K562 (cell line): ENCODE measurements around the gene SLC5A3. TPM values are rescaled to one million over a fixed set of nuclear protein-coding genes. Genes with fewer than 3 reads are reported as not detected.

Experiments
- ATAC-seq: fragments of 200-7000 bp; cut with Tn5 transposase; 3 replicates; pipeline ENCODE4 v1.9.1; 2020; ENCODE audit warnings: moderate library complexity
- BruUV-seq: library from RNA; stranded (reverse); fragments of 400-500 nt; replicated peaks from 2 replicates; lab custom pipeline; 2021; lab: Mats Ljungman, UMichigan
- CTCF ChIA-PET: fragments of 300-600 bp; formaldehyde crosslinking; extraction: SDS; loops from one replicate; lab custom pipeline; 2021; ENCODE audit warnings: low intra/inter-chr PET ratio; lab: Yijun Ruan, JAX
- POLR2A ChIA-PET: fragments of 300-600, 350-650 bp; sonication (Branson Sonifier 250); formaldehyde crosslinking; extraction: SDS; loops from one replicate; lab custom pipeline; 2021; ENCODE audit warnings: antibody characterized with exemption, inconsistent platforms; lab: Yijun Ruan, JAX
- DNase-seq, 4 experiments: peaks; one replicate each; pipeline versions ENCODE4 v3.0.0 to v3.0.0-alpha.2; 2011 to 2018; ENCODE audit warnings: low spot score in 3 of 4, mixed read lengths in 3 of 4; ENCODE audit errors: extremely low read depth in 1 of 4
- FAIRE-seq: peaks from 2 replicates; lab custom pipeline; 2011; peaks lifted over from hg19 to GRCh38; lab: Jason Lieb, UNC
- H2AFZ ChIP-seq: 2 replicates; pipeline ENCODE4 v1.6.0; 2011; ENCODE audit warnings: low read depth, low read length, control low read depth, inconsistent platforms
- H3K27ac ChIP-seq: fragments of 200-600 bp; 3 replicates; pipeline ENCODE4 v1.8.0; 2011; ENCODE audit warnings: low read depth, mild to moderate bottlenecking, control low read depth, inconsistent platforms, low read length, moderate library complexity, mixed read lengths; ENCODE audit errors: extremely low read depth
- H3K27me3 ChIP-seq, 2 experiments: fragments of 300-600 bp in 1 of 2; 2 replicates in 1 of 2; 3 replicates in 1 of 2; pipeline versions ENCODE4 v1.6.0 to v1.8.0; 2011; ENCODE audit warnings: inconsistent platforms in 2 of 2, low read length in 2 of 2, mild to moderate bottlenecking in 1 of 2, mixed read lengths in 1 of 2, moderate library complexity in 1 of 2; ENCODE audit not compliant: control insufficient read depth in 2 of 2, insufficient read depth in 2 of 2
- H3K36me3 ChIP-seq: fragments of 300-600 bp; 3 replicates; pipeline ENCODE4 v1.8.0; 2011; ENCODE audit warnings: mild to moderate bottlenecking, low read length, inconsistent platforms; ENCODE audit not compliant: control insufficient read depth, insufficient read depth
- H3K4me1 ChIP-seq, 2 experiments: fragments of 200-600 bp in 1 of 2; replicated peaks in 1 of 2; 2 replicates in 1 of 2; 3 replicates in 1 of 2; pipeline versions ENCODE4 v1.5.1 to v1.8.0; 2011; ENCODE audit warnings: inconsistent platforms in 2 of 2, low read length in 2 of 2, mild to moderate bottlenecking in 1 of 2, mixed read lengths in 1 of 2, moderate library complexity in 1 of 2; ENCODE audit not compliant: control insufficient read depth in 2 of 2, insufficient read depth in 2 of 2
- H3K4me2 ChIP-seq: 2 replicates; pipeline ENCODE4 v1.6.1; 2011; ENCODE audit warnings: low read length, control low read depth, inconsistent platforms, mixed read lengths; ENCODE audit not compliant: insufficient read depth
- H3K4me3 ChIP-seq: fragments of 200-600 bp; sonication (generic), shearing (Covaris generic); 2 replicates; pipeline ENCODE4 v1.5.1; 2016; ENCODE audit warnings: control low read depth, inconsistent platforms
- H3K79me2 ChIP-seq: fragments of 200-600 bp; 3 replicates; pipeline ENCODE4 v1.8.0; 2011; ENCODE audit warnings: low read length, inconsistent platforms; ENCODE audit not compliant: control insufficient read depth, insufficient read depth
- H3K9ac ChIP-seq, 2 experiments: 2 replicates each; pipeline versions ENCODE4 v1.6.0 to v1.6.1; 2011; ENCODE audit warnings: low read depth in 2 of 2, low read length in 2 of 2, control low read depth in 1 of 2, inconsistent platforms in 1 of 2, mild to moderate bottlenecking in 1 of 2, mixed read lengths in 1 of 2; ENCODE audit not compliant: insufficient read depth in 1 of 2
- H3K9me1 ChIP-seq: one replicate; pipeline ENCODE4 v1.6.0; 2011; ENCODE audit warnings: inconsistent platforms, mild to moderate bottlenecking, low read length, moderate library complexity; ENCODE audit not compliant: control insufficient read depth, insufficient read depth
- H3K9me3 ChIP-seq: replicated peaks from 2 replicates; pipeline ENCODE4 v1.5.1; 2011; ENCODE audit warnings: low read depth, low read length, inconsistent platforms; ENCODE audit not compliant: control insufficient read depth, insufficient read depth
- H4K20me1 ChIP-seq: replicated peaks from 2 replicates; pipeline ENCODE4 v1.6.1; 2011; ENCODE audit warnings: low read length, inconsistent platforms, mixed read lengths; ENCODE audit not compliant: control insufficient read depth, insufficient read depth
- CBFA2T3 ChIP-seq: fragments of 450-650 bp; IDR thresholded peaks from 2 replicates; pipeline ENCODE4 v1.6.1; 2017
- DACH1 ChIP-seq: fragments of 450-650 bp; IDR thresholded peaks from 2 replicates; pipeline ENCODE4 v1.6.1; 2018; ENCODE audit not compliant: partially characterized antibody
- EGR1 ChIP-seq: fragments of 450-650 bp; conservative IDR thresholded peaks from 2 replicates; pipeline ENCODE4 v1.6.1; 2017; ENCODE audit warnings: mild to moderate bottlenecking
- FOSL1 ChIP-seq: fragments of 200-800 bp; sonication (Bioruptor generic); conservative IDR thresholded peaks from 2 replicates; pipeline ENCODE4 v1.6.1; 2016; ENCODE audit warnings: missing genetic modification characterization, missing compliant biosample characterization
- JUND ChIP-seq, 2 experiments: IDR thresholded peaks; 2 replicates in 1 of 2; 3 replicates in 1 of 2; pipeline ENCODE4 v1.6.1; 2011; ENCODE audit warnings: borderline replicate concordance in 2 of 2, low read depth in 2 of 2, low read length in 2 of 2, improper control_type of control experiment in 1 of 2, missing biosample characterization in 1 of 2, missing genetic modification characterization in 1 of 2, missing genetic modification reagents in 1 of 2
- MAZ ChIP-seq, 2 experiments: fragments of 450-650 bp in 1 of 2; sonication (generic) in 1 of 2; formaldehyde crosslinking; IDR thresholded peaks in 1 of 2; conservative IDR thresholded peaks in 1 of 2; 2 replicates each; pipeline versions ENCODE4 v1.4.0 to v1.5.0; 2020; ENCODE audit warnings: mild to moderate bottlenecking in 1 of 2, missing genetic modification reagents in 1 of 2
- MIER1 ChIP-seq: fragments of 450-650 bp; IDR thresholded peaks from 2 replicates; pipeline ENCODE4 v1.6.1; 2016; ENCODE audit warnings: antibody characterized with exemption, mild to moderate bottlenecking, low read depth
- PTTG1 ChIP-seq: fragments of 450-650 bp; IDR thresholded peaks from 2 replicates; pipeline ENCODE4 v1.6.1; 2016; ENCODE audit warnings: low read depth, mild to moderate bottlenecking, missing genetic modification characterization, missing compliant biosample characterization
- RBM34 ChIP-seq: fragments of 200-400 bp; formaldehyde crosslinking; IDR thresholded peaks from 2 replicates; pipeline ENCODE4 v1.6.1; 2018; ENCODE audit warnings: low read length, borderline replicate concordance; ENCODE audit not compliant: insufficient read depth
- RCOR1 ChIP-seq, 2 experiments: IDR thresholded peaks; 2 replicates each; pipeline ENCODE4 v1.6.1; 2012; ENCODE audit warnings: low read depth in 2 of 2, low read length in 2 of 2, borderline replicate concordance in 1 of 2, improper control_type of control experiment in 1 of 2
- SIN3A ChIP-seq, 2 experiments: fragments of 150-350 bp in 1 of 2; IDR thresholded peaks; 2 replicates each; pipeline ENCODE4 v1.6.1; 2011 to 2016; ENCODE audit warnings: borderline replicate concordance in 2 of 2, low read depth in 2 of 2, low read length in 2 of 2, mild to moderate bottlenecking in 2 of 2, moderate library complexity in 2 of 2; ENCODE audit not compliant: control insufficient read depth in 1 of 2
- SREBF2 ChIP-seq: sonication (generic); formaldehyde crosslinking; IDR thresholded peaks from 2 replicates; pipeline ENCODE4 v1.4.0; 2020; ENCODE audit warnings: mild to moderate bottlenecking, missing genetic modification reagents
- STAG1 ChIP-seq: sonication (generic); formaldehyde crosslinking; IDR thresholded peaks from 2 replicates; pipeline ENCODE4 v1.5.0; 2020; ENCODE audit warnings: missing genetic modification reagents, borderline replicate concordance
- STAT5A ChIP-seq: IDR thresholded peaks from 2 replicates; pipeline ENCODE4 v1.6.1; 2012; ENCODE audit warnings: low read length, inconsistent platforms, borderline replicate concordance
- ZNF212 ChIP-seq: fragments of 450-650 bp; formaldehyde crosslinking; IDR thresholded peaks from 2 replicates; pipeline ENCODE4 v1.4.0; 2020; ENCODE audit warnings: mild to moderate bottlenecking
- ZNF263 ChIP-seq: sonication (generic); formaldehyde crosslinking; IDR thresholded peaks from 2 replicates; pipeline ENCODE4 v1.8.0; 2022; ENCODE audit warnings: mild to moderate bottlenecking, missing genetic modification reagents, borderline replicate concordance
- ZZZ3 ChIP-seq: fragments of 450-650 bp; IDR thresholded peaks from 2 replicates; pipeline ENCODE4 v1.6.1; 2016; ENCODE audit warnings: antibody characterized with exemption, mild to moderate bottlenecking, moderate library complexity
- WGBS: fragments of 100-300 bp; shearing (Covaris generic); methylation state at CpG from one replicate; pipeline ENCODE4 v1.1.6; 2016; ENCODE audit warnings: low coverage, mixed read lengths; ENCODE audit not compliant: insufficient coverage; ENCODE audit errors: missing lambda C conversion rate; 5-methylcytosine and 5-hydroxymethylcytosine counted together
- in situ Hi-C: fragments of 300-500 bp; cut with MboI; formaldehyde crosslinking; loops from 4 replicates; pipeline ENCODE4 v1.15.0; 2018; ENCODE audit warnings: inconsistent platforms, mixed read lengths
- intact Hi-C: fragments of 100-400 bp; cut with micrococcal nuclease; formaldehyde crosslinking; loops from 2 replicates; pipeline ENCODE4 v1.14.2; 2022
- polyA plus RNA-seq, 8 experiments: library from polyadenylated mRNA; depleted of rRNA in 4 of 8; stranded (reverse) in 5 of 8; unstranded in 3 of 8; fragments of >200 nt; fragmentation: Nextera tagmentation in 2 of 8; fragmentation: Illumina TruSeq in 1 of 8; extraction: Ambion mirVana in 2 of 8; extraction: Trizol in 1 of 8; gene quantifications; 2 replicates each; pipeline versions ENCODE4 v1.2.1 to v1.2.3, GENCODE V29; 2011 to 2014; ENCODE audit warnings: inconsistent platforms in 1 of 8, missing spikeins in 1 of 8
- total RNA-seq, 7 experiments: library from RNA; depleted of rRNA in 6 of 7; stranded (reverse); fragments of >200 nt in 6 of 7; fragmentation: Illumina TruSeq in 2 of 7; extraction: Trizol in 2 of 7; gene quantifications; 2 replicates each; pipeline versions ENCODE4 v1.2.1 to v1.2.3, GENCODE V29; 2011 to 2021; ENCODE audit warnings: low replicate concordance in 1 of 7
- TF ChIP-seq, protein P1 (sequence below), 2 experiments: fragments of 450-650 bp in 1 of 2; sonication (generic) in 1 of 2; formaldehyde crosslinking in 1 of 2; IDR thresholded peaks in 1 of 2; conservative IDR thresholded peaks in 1 of 2; 2 replicates each; pipeline versions ENCODE4 v1.6.1 to v1.8.1; 2016 to 2023; ENCODE audit warnings: mild to moderate bottlenecking in 2 of 2, moderate library complexity in 2 of 2, inconsistent platforms in 1 of 2, missing genetic modification reagents in 1 of 2

SLC5A3 gene
- total and polyA plus RNA-seq, 9 of the 15 experiments (the other 6 are each of a cell fraction or from before 2014, with no cell fraction given) = 2.9 to 20.6 (median 9.0) TPM

DNA sequence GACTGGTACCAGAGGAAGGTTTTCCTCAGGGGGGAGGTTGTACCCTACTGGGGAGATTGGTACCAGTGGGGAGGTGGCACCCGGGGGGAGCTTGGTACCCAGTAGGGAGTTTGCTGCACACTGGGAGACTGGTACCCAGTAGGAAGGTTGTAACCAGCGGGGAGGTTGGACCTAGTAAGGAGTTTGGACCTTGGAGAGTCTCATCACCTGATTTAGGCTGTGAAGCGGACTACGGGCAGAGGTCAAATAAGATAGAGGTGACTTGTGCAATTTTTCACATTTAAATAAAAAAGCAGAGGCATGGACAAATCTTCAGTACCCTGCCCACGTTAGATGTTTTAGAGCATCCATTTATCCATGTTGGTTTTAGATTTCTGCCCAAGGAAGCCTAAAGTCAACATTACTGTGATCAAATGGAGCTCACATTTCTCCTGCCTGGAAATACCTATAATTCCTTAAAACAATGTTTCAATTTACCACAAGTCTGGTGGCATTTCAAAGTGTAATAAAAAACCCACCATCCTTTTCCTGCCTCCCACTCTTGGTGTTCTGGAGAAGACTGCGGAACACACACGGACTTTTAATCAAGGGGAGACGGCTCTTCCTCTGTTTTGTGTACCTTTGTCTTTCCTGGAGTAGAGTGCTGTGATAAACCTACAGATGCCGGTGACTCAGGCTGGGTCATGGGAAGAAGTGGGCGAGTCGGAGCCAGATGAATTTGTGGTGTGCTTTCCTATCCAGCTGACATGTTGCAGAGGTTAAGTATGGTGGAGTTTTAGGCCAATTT is 36.2 kb upstream of the SLC5A3 start:
- Histone ChIP-seq H3K36me3 (no peaks in the 10 kb centered on the region), H3K4me2 (no peak overlapping the region), H3K9me3 (no peaks in the 10 kb centered on the region), H3K4me3 (no peak overlapping the region), H3K9me1 (no peaks in the 10 kb centered on the region), H2AFZ (0 out of 2 replicates have a peak overlapping the region, but pooled peaks have one; percentile 3), H3K27me3 (peaks cover 8 to 21% of the 10 kb centered on the region in 2 experiments; a peak in 4 of 5 replicates), H3K4me1 (no peaks in the 10 kb centered on the region; a peak in 1 of 5 replicates), H4K20me1 (no peaks in the 10 kb centered on the region), H3K9ac (no peak overlapping the region), H3K27ac (no peak overlapping the region), H3K79me2 (no peaks in the 10 kb centered on the region)
- ATAC-seq (no peak), DNase-seq (peak in 2 of 4 experiments; percentile 29 to 41), FAIRE-seq (peak; percentile 32)
- 11% methylated on average over 11 of the region's 11 CpGs for WGBS
- CTCF ChIA-PET = no interaction called here
- in situ Hi-C loops (no loop called here), intact Hi-C loops (no loop called here)
- no TSS peak for BruUV-seq
- POLR2A ChIA-PET = interaction anchor here (0.5 kb wide), 1 partner anchor 166 kb away, joined by 3 read pairs; no protein-coding TSS in a partner anchor
- TF ChIP-seq EGR1 (peak; percentile 66), JUND (IDR thresholded peaks at IDR 0.05; ENCODE audit: borderline replicate concordance, low read depth, low read length) (0 out of 2 replicates have a peak, but pooled peaks have one; percentile 29), JUND (tag; IDR thresholded peaks at IDR 0.05; ENCODE audit: borderline replicate concordance, low read depth, low read length) (peak; percentile 19; the same call in 1 of the 3 replicates), DACH1 (no peak), SREBF2 (CRISPR knock-in tag) (no peak), SIN3A (IDR thresholded peaks at IDR 0.05; ENCODE audit: borderline replicate concordance in 2 of 2, control insufficient read depth in 1 of 2, low read depth in 2 of 2, low read length in 2 of 2) (no peak), STAG1 (CRISPR knock-in tag) (no peak), ZZZ3 (no peak), CBFA2T3 (peak; percentile 20), MIER1 (no peak), MAZ (CRISPR knock-in tag; conservative IDR thresholded peaks at IDR 0.05 in 1 of 2, IDR thresholded peaks at IDR 0.05 in 1 of 2) (no peak), ZNF212 (no peak), ZNF263 (no peak), RBM34 (no peak), RCOR1 (IDR thresholded peaks at IDR 0.05; ENCODE audit: borderline replicate concordance in 1 of 2, low read depth in 2 of 2, low read length in 2 of 2) (0 out of 4 replicates have a peak, but pooled peaks of 1 of the 2 experiments have one; percentile 21), PTTG1 (tag) (no peak), FOSL1 (peak; percentile 73), STAT5A (no peak)
- TF ChIP-seq, protein P1, sequence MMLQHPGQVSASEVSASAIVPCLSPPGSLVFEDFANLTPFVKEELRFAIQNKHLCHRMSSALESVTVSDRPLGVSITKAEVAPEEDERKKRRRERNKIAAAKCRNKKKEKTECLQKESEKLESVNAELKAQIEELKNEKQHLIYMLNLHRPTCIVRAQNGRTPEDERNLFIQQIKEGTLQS (IDR thresholded peaks at IDR 0.05) = peak; percentile 13; the same call in 1 of the 2 replicates
- TF ChIP-seq, protein P1 (CRISPR knock-in tag; conservative IDR thresholded peaks at IDR 0.05) = no peak
